ENCODE data around the gene GPA33. TPM values are rescaled to one million over a fixed set of nuclear protein-coding genes. Genes with fewer than 3 reads are reported as not detected.

Gene GPA33
- total and polyA plus RNA-seq, 10 of the 15 experiments (the other 5 are each of a cell fraction or from before 2014, with no cell fraction given): 0.09 to 0.27 (median 0.21) TPM; not detected in 1

DNA sequence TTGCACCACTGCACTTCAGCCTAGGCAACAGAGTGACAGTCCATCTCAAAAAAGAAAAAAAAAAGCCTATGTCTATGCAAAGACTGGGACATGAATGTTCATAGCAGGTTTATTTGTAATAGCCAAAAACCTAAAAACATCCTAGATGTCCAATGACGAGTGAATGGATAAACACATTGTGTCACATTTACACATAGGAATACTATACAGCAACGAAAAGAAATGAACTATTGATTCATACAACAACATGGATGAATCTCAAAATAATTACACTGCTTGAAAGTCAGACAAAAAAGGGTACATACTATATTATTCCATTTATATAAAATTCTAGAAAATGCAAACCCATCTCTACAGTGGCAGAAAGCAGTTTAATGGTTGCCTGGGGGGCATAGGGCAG, 11.6 kb upstream of the GPA33 start:
- TF ChIP-seq STAT1 (conservative IDR thresholded peaks at IDR 0.05) (no peak), NFIC (IDR thresholded peaks at IDR 0.05; ENCODE audit: low read depth, low read length) (no peak), SMAD1 (IDR thresholded peaks at IDR 0.05; ENCODE audit: low read depth, partially characterized antibody) (no peak), CREB1 (IDR thresholded peaks at IDR 0.05; ENCODE audit: low read depth) (no peak)
- in situ Hi-C loops (cut with MboI) (no loop called here), intact Hi-C loops (cut with micrococcal nuclease; ENCODE audit: unreplicated experiment) (no loop called here)
- ChIA-PET CTCF (interaction anchor here (0.7 kb wide), 1 partner anchor 119 kb away, joined by 3 read pairs; no protein-coding TSS in a partner anchor), SMC1A (ENCODE audit: uncharacterized antibody, unreplicated experiment) (no interaction called here), RAD21 (ENCODE audit: unreplicated experiment) (no interaction called here), POLR2A (no interaction called here)
- FAIRE-seq (no peak), ATAC-seq (no peak), DNase-seq (ENCODE audit: low read depth, low spot score) (no peak)
- Histone ChIP-seq H4K20me1 (ENCODE audit: control insufficient read depth, insufficient read depth) (no peaks in the 10 kb centered on the region), H2AFZ (ENCODE audit: control insufficient read depth, low read depth, low read length) (no peak overlapping the region), H3K9me3 (replicated peaks; ENCODE audit: control insufficient read depth, insufficient read depth, low read length) (no peaks in the 10 kb centered on the region; the same call in 2 of the 3 replicates), H3K79me2 (ENCODE audit: control insufficient read depth, insufficient read depth, low read length) (no peaks in the 10 kb centered on the region), H3K36me3 (ENCODE audit: control insufficient read depth in 2 of 2, insufficient read depth in 2 of 2, low read length in 1 of 2) (no peaks in the 10 kb centered on the region), H3K9ac (ENCODE audit: control insufficient read depth, insufficient read depth, low read length) (no peak overlapping the region), H3K4me2 (ENCODE audit: control insufficient read depth, insufficient read depth) (no peak overlapping the region), H3K4me1 (ENCODE audit: control insufficient read depth, insufficient read depth, low read length) (peaks cover 12% of the 10 kb centered on the region), H3K27ac (ENCODE audit: control insufficient read depth, insufficient read depth) (no peak overlapping the region), H3K4me3 (no peak overlapping the region), H3K27me3 (replicated peaks in 1 of 2; ENCODE audit: control insufficient read depth in 2 of 2, insufficient read depth in 2 of 2, low read length in 1 of 2) (no peaks in the 10 kb centered on the region)
- BruUV-seq (replicated peaks): no TSS peak
- 14% methylated on average over 2 of the region's 2 CpGs for WGBS (ENCODE audit: insufficient coverage, insufficient replicate concordance, low lambda C conversion rate, missing lambda C conversion rate)

GRCh38 chr1:167100730-167101129, 10.6 kb upstream of the GPA33 start:
- H3K4me2 ChIP-seq (ENCODE audit: control insufficient read depth, insufficient read depth): no peak overlapping the region
- ChIA-PET SMC1A (ENCODE audit: uncharacterized antibody, unreplicated experiment) (no interaction called here), POLR2A (no interaction called here), RAD21 (ENCODE audit: unreplicated experiment) (no interaction called here), CTCF (no interaction called here)
- no peaks in the 10 kb centered on the region for H3K36me3 ChIP-seq (ENCODE audit: control insufficient read depth in 2 of 2, insufficient read depth in 2 of 2, low read length in 1 of 2)
- H3K27ac ChIP-seq (ENCODE audit: control insufficient read depth, insufficient read depth): no peak overlapping the region
- intact Hi-C loops (cut with micrococcal nuclease; ENCODE audit: unreplicated experiment) (no loop called here), in situ Hi-C loops (cut with MboI) (no loop called here)
- no peaks in the 10 kb centered on the region; the same call in 2 of the 3 replicates for H3K9me3 ChIP-seq (replicated peaks; ENCODE audit: control insufficient read depth, insufficient read depth, low read length)
- no peak for ATAC-seq
- no peak overlapping the region for H2AFZ ChIP-seq (ENCODE audit: control insufficient read depth, low read depth, low read length)
- H3K4me1 ChIP-seq (ENCODE audit: control insufficient read depth, insufficient read depth, low read length): peaks cover 12% of the 10 kb centered on the region
- H3K4me3 ChIP-seq: no peak overlapping the region
- no peaks in the 10 kb centered on the region for H4K20me1 ChIP-seq (ENCODE audit: control insufficient read depth, insufficient read depth)
- no peak overlapping the region for H3K9ac ChIP-seq (ENCODE audit: control insufficient read depth, insufficient read depth, low read length)
- FAIRE-seq: no peak
- no peaks in the 10 kb centered on the region for H3K27me3 ChIP-seq (replicated peaks in 1 of 2; ENCODE audit: control insufficient read depth in 2 of 2, insufficient read depth in 2 of 2, low read length in 1 of 2)
- H3K79me2 ChIP-seq (ENCODE audit: control insufficient read depth, insufficient read depth, low read length): no peaks in the 10 kb centered on the region
- WGBS (ENCODE audit: insufficient coverage, insufficient replicate concordance, low lambda C conversion rate, missing lambda C conversion rate): 72% methylated on average over 2 of the region's 2 CpGs
- BruUV-seq (replicated peaks): no TSS peak
- DNase-seq (ENCODE audit: low read depth, low spot score): no peak
- no peak for TF ChIP-seq KLF5 (IDR thresholded peaks at IDR 0.05; ENCODE audit: partially characterized antibody)
- TF ChIP-seq NBN (IDR thresholded peaks at IDR 0.05): no peak
- TF ChIP-seq, protein P1, sequence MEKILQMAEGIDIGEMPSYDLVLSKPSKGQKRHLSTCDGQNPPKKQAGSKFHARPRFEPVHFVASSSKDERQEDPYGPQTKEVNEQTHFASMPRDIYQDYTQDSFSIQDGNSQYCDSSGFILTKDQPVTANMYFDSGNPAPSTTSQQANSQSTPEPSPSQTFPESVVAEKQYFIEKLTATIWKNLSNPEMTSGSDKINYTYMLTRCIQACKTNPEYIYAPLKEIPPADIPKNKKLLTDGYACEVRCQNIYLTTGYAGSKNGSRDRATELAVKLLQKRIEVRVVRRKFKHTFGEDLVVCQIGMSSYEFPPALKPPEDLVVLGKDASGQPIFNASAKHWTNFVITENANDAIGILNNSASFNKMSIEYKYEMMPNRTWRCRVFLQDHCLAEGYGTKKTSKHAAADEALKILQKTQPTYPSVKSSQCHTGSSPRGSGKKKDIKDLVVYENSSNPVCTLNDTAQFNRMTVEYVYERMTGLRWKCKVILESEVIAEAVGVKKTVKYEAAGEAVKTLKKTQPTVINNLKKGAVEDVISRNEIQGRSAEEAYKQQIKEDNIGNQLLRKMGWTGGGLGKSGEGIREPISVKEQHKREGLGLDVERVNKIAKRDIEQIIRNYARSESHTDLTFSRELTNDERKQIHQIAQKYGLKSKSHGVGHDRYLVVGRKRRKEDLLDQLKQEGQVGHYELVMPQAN (conservative IDR thresholded peaks at IDR 0.05): no peak
- TF ChIP-seq, protein P2, sequence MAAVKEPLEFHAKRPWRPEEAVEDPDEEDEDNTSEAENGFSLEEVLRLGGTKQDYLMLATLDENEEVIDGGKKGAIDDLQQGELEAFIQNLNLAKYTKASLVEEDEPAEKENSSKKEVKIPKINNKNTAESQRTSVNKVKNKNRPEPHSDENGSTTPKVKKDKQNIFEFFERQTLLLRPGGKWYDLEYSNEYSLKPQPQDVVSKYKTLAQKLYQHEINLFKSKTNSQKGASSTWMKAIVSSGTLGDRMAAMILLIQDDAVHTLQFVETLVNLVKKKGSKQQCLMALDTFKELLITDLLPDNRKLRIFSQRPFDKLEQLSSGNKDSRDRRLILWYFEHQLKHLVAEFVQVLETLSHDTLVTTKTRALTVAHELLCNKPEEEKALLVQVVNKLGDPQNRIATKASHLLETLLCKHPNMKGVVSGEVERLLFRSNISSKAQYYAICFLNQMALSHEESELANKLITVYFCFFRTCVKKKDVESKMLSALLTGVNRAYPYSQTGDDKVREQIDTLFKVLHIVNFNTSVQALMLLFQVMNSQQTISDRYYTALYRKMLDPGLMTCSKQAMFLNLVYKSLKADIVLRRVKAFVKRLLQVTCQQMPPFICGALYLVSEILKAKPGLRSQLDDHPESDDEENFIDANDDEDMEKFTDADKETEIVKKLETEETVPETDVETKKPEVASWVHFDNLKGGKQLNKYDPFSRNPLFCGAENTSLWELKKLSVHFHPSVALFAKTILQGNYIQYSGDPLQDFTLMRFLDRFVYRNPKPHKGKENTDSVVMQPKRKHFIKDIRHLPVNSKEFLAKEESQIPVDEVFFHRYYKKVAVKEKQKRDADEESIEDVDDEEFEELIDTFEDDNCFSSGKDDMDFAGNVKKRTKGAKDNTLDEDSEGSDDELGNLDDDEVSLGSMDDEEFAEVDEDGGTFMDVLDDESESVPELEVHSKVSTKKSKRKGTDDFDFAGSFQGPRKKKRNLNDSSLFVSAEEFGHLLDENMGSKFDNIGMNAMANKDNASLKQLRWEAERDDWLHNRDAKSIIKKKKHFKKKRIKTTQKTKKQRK (IDR thresholded peaks at IDR 0.05; ENCODE audit: low read depth, low read length): no peak
- TF ChIP-seq CHD4 (IDR thresholded peaks at IDR 0.05): no peak
- no peak for TF ChIP-seq SRF (IDR thresholded peaks at IDR 0.05; ENCODE audit: low read depth in 2 of 2, low read length in 2 of 2)
- no peak for TF ChIP-seq POLR2A (IDR thresholded peaks at IDR 0.05; ENCODE audit: low read depth, low read length)
- no peak for TF ChIP-seq CTCF (IDR thresholded peaks at IDR 0.05 in 2 of 3, conservative IDR thresholded peaks at IDR 0.05 in 1 of 3; ENCODE audit: control insufficient read depth in 2 of 3, extremely low read depth in 1 of 3, insufficient read depth in 1 of 3, low read depth in 3 of 3, low read length in 3 of 3)
